Upper lobe of left lung (tissue), 4 donors: ENCODE results near the gene MSH6.

Source experiments
- POLR2A ChIP-seq, 4 donors: fragments of 450-650 bp; IDR thresholded peaks; one replicate each; pipeline ENCODE4 v1.5.1; 2016 to 2017; ENCODE audit warnings: antibody characterized with exemption in 4 of 4, mild to moderate bottlenecking in 2 of 4
- TF ChIP-seq, protein P1 (sequence below), 6 experiments: fragments of 450-650 bp in 4 of 6; fragments of 200-600 bp in 2 of 6; sonication (generic) in 2 of 6; IDR thresholded peaks; one replicate each; pipeline ENCODE4 v1.5.1; 2016 to 2019; ENCODE audit warnings: antibody characterized with exemption in 6 of 6

DNA sequence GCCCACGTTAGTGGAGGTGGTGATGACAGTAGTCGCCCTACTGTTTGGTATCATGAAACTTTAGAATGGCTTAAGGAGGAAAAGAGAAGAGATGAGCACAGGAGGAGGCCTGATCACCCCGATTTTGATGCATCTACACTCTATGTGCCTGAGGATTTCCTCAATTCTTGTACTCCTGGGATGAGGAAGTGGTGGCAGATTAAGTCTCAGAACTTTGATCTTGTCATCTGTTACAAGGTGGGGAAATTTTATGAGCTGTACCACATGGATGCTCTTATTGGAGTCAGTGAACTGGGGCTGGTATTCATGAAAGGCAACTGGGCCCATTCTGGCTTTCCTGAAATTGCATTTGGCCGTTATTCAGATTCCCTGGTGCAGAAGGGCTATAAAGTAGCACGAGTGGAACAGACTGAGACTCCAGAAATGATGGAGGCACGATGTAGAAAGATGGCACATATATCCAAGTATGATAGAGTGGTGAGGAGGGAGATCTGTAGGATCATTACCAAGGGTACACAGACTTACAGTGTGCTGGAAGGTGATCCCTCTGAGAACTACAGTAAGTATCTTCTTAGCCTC is 16.2 kb downstream of the MSH6 start:
- TF ChIP-seq POLR2A (IDR thresholded peaks at IDR 0.05), result no peak
- TF ChIP-seq, protein P1, sequence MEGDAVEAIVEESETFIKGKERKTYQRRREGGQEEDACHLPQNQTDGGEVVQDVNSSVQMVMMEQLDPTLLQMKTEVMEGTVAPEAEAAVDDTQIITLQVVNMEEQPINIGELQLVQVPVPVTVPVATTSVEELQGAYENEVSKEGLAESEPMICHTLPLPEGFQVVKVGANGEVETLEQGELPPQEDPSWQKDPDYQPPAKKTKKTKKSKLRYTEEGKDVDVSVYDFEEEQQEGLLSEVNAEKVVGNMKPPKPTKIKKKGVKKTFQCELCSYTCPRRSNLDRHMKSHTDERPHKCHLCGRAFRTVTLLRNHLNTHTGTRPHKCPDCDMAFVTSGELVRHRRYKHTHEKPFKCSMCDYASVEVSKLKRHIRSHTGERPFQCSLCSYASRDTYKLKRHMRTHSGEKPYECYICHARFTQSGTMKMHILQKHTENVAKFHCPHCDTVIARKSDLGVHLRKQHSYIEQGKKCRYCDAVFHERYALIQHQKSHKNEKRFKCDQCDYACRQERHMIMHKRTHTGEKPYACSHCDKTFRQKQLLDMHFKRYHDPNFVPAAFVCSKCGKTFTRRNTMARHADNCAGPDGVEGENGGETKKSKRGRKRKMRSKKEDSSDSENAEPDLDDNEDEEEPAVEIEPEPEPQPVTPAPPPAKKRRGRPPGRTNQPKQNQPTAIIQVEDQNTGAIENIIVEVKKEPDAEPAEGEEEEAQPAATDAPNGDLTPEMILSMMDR (IDR thresholded peaks at IDR 0.05), result no peak
